ENCODE results near the gene SLC35A5.

The SLC35A5 gene

GRCh38 chr3:112572701-112573100 is 10.9 kb downstream of the SLC35A5 start:
- DNase-seq: no peak

- no peak for DNase-seq
Observed at GRCh38 chr3:112579232-112579631, 17.4 kb downstream of the SLC35A5 start.

- DNase-seq: no peak
Observed at GRCh38 chr3:112579697-112580096, 17.9 kb downstream of the SLC35A5 start.

- DNase-seq: peak in 5 of 51 donors; percentile 1 to 39 (median 8)
Observed at GRCh38 chr3:112582244-112582874, 20.5 kb downstream of the SLC35A5 start.

- no peak for DNase-seq
Observed at GRCh38 chr3:112583105-112583504, 21.3 kb downstream of the SLC35A5 start.

- no peak for DNase-seq
Observed at GRCh38 chr3:112585782-112586181, 23.9 kb downstream of the SLC35A5 start.

- no peak for DNase-seq
Observed at GRCh38 chr3:112587336-112587735, 25.5 kb downstream of the SLC35A5 start.

- no peak for DNase-seq
Observed at GRCh38 chr3:112593258-112593657, 31.4 kb downstream of the SLC35A5 start.

- no peak for DNase-seq
Observed at GRCh38 chr3:112594856-112595255, 33.0 kb downstream of the SLC35A5 start.

GRCh38 chr3:112597945-112598344 is 36.1 kb downstream of the SLC35A5 start:
- DNase-seq: no peak

- no peak for DNase-seq
Observed at GRCh38 chr3:112598731-112599130, 36.9 kb downstream of the SLC35A5 start.

- DNase-seq: no peak
Observed at GRCh38 chr3:112602217-112602838, 40.5 kb downstream of the SLC35A5 start.

- no peak for DNase-seq
Observed at GRCh38 chr3:112604536-112604935, 42.7 kb downstream of the SLC35A5 start.

GRCh38 chr3:112605285-112605684 is 43.4 kb downstream of the SLC35A5 start:
- peak in 9 of 51 donors; percentile 6 to 72 (median 15) for DNase-seq

GRCh38 chr3:112606098-112606497 is 44.3 kb downstream of the SLC35A5 start:
- no peak for DNase-seq

- DNase-seq: no peak
Observed at GRCh38 chr3:112607863-112608262, 46.0 kb downstream of the SLC35A5 start.

- no peak for DNase-seq
Observed at GRCh38 chr3:112610121-112610520, 48.3 kb downstream of the SLC35A5 start.

- no peak for DNase-seq
Observed at GRCh38 chr3:112611752-112612515, 50.1 kb downstream of the SLC35A5 start.

GRCh38 chr3:112615989-112616731 is 54.3 kb downstream of the SLC35A5 start:
- DNase-seq: peak in 1 of 51 donors; percentile 14

- DNase-seq: no peak
Observed at GRCh38 chr3:112617285-112617684, 55.4 kb downstream of the SLC35A5 start.

- DNase-seq: no peak
Observed at GRCh38 chr3:112619295-112619694, 57.5 kb downstream of the SLC35A5 start.

- DNase-seq: no peak
Observed at GRCh38 chr3:112623213-112623612, 61.4 kb downstream of the SLC35A5 start.
